Measurements from ENCODE around the gene PUS3.

DNA sequence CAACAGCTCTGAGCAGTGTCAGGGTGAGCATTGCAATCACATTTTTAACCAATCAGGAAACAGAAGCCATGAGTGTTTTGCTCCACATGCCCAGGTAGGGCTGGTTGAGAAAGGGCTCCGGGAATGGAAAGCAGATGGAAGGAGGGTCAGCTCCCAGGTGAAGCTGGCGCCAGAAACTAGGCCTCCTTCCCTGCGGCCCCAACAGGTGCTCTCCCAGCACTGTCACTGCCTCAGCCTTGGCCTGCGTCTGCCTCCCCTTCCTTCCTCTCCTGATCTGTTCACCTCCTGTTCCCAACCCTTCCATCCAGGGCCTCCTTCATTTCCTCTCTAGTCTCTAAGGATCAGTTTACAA lies 38.2 kb upstream of the PUS3 start:
- TF ChIP-seq, protein P1, sequence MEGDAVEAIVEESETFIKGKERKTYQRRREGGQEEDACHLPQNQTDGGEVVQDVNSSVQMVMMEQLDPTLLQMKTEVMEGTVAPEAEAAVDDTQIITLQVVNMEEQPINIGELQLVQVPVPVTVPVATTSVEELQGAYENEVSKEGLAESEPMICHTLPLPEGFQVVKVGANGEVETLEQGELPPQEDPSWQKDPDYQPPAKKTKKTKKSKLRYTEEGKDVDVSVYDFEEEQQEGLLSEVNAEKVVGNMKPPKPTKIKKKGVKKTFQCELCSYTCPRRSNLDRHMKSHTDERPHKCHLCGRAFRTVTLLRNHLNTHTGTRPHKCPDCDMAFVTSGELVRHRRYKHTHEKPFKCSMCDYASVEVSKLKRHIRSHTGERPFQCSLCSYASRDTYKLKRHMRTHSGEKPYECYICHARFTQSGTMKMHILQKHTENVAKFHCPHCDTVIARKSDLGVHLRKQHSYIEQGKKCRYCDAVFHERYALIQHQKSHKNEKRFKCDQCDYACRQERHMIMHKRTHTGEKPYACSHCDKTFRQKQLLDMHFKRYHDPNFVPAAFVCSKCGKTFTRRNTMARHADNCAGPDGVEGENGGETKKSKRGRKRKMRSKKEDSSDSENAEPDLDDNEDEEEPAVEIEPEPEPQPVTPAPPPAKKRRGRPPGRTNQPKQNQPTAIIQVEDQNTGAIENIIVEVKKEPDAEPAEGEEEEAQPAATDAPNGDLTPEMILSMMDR (IDR thresholded peaks at IDR 0.05), result no peak
- TF ChIP-seq POLR2AphosphoS5 (IDR thresholded peaks at IDR 0.05), result no peak
- no peak for TF ChIP-seq EP300 (IDR thresholded peaks at IDR 0.05; ENCODE audit: low read depth)

Data from transverse colon (tissue), 4 donors.